ENCODE data around the gene SH2D1A. TPM values are rescaled to one million over a fixed set of nuclear protein-coding genes. Genes with fewer than 3 reads are reported as not detected.

SH2D1A gene
- total RNA-seq, 1 experiment from 2014 or later, result not detected

- Histone ChIP-seq H4K8ac (replicated peaks; ENCODE audit: insufficient read length, low read depth, low read length) (no peak overlapping the region), H4K91ac (ENCODE audit: insufficient read length, low read depth, low read length) (no peak overlapping the region), H3K9me3 (ENCODE audit: control insufficient read depth, low read depth, low read length) (no peaks in the 10 kb centered on the region), H3K4ac (ENCODE audit: low read depth, low read length) (no peak overlapping the region), H2BK15ac (ENCODE audit: low read depth, low read length) (no peak overlapping the region), H3K79me2 (ENCODE audit: insufficient read depth, low read length) (no peaks in the 10 kb centered on the region), H3K23ac (ENCODE audit: insufficient read length, low read depth, low read length) (no peak overlapping the region), H2BK5ac (ENCODE audit: insufficient read length, low read length) (no peak overlapping the region), H2BK12ac (ENCODE audit: insufficient read length, low read depth, low read length) (no peak overlapping the region), H3K18ac (ENCODE audit: insufficient read length, low read depth, low read length) (no peak overlapping the region), H3T11ph (ENCODE audit: low read length) (no peak overlapping the region), H4K5ac (ENCODE audit: insufficient read length, low read depth, low read length) (no peak overlapping the region), H4K20me1 (ENCODE audit: control insufficient read depth, insufficient read depth, insufficient read length) (no peaks in the 10 kb centered on the region), H3K4me2 (ENCODE audit: insufficient read depth, insufficient read length, low read length) (no peak overlapping the region), H3K27ac (ENCODE audit: insufficient read length, low read depth, low read length) (no peak overlapping the region), H3K27me3 (ENCODE audit: insufficient read depth, low read length) (no peaks in the 10 kb centered on the region), H3K23me2 (ENCODE audit: insufficient read length, low read depth, low read length, poor library complexity, severe bottlenecking) (no peaks in the 10 kb centered on the region), H2BK120ac (ENCODE audit: low read depth, low read length, poor library complexity, severe bottlenecking) (no peak overlapping the region), H3K9ac (ENCODE audit: extremely low read depth, insufficient read length, low read length) (no peak overlapping the region), H2AFZ (ENCODE audit: low read length) (no peak overlapping the region), H2BK20ac (ENCODE audit: low read depth, low read length, poor library complexity, severe bottlenecking) (no peak overlapping the region), H3K79me1 (ENCODE audit: insufficient read depth, low read depth, low read length, poor library complexity, severe bottlenecking) (no peaks in the 10 kb centered on the region), H3K4me1 (ENCODE audit: insufficient read depth, low read length) (no peaks in the 10 kb centered on the region), H3K56ac (ENCODE audit: insufficient read length, low read depth, low read length) (no peak overlapping the region), H2AK5ac (ENCODE audit: insufficient read length, low read length) (no peak overlapping the region), H3K14ac (ENCODE audit: insufficient read depth, low read length) (no peak overlapping the region)
- H3K4me3 Mint-ChIP-seq, result no peak overlapping the region
- no peak for TF ChIP-seq CTCF (conservative IDR thresholded peaks at IDR 0.05)
- no peak for DNase-seq
- peaks cover 0 to 4% of the 10 kb centered on the region in 2 experiments; a peak in 1 of 5 replicates for H3K9me3 Mint-ChIP-seq
- WGBS (ENCODE audit: extremely low coverage, insufficient read length, low lambda C conversion rate), result no CpG with 5 or more reads among the region's 5 CpGs
- no peaks in the 10 kb centered on the region for H3K36me3 Mint-ChIP-seq (ENCODE audit: insufficient read depth in 1 of 3, low read depth in 3 of 3)
- H3K27me3 Mint-ChIP-seq (ENCODE audit: low read depth), result no peaks in the 10 kb centered on the region; the same call in 1 of the 2 replicates
- H3K27ac Mint-ChIP-seq, result peak overlapping the region; percentile 36 to 65 (median 47); a peak in 2 of 7 replicates
- H3K4me1 Mint-ChIP-seq, result peaks cover 18 to 19% of the 10 kb centered on the region in 2 experiments
These were observed 1.8 kb downstream of the SH2D1A start for GRCh38 chrX:124348182-124348581.

Data from H9 (cell line).